Stimulated activated CD4-positive, alpha-beta T cell treated with anti-CD3 and anti-CD28 coated beads, TNF-alpha, amount 100 ng/mL, for 1 hour (primary cell): ENCODE results near the gene SOCS1.

ENCODE experiments used
- DNase-seq, 3 donors: peaks; one replicate each; pipeline ENCODE4 v3.0.0-alpha.2; 2020; ENCODE audit warnings: low read depth in 3 of 3, low spot score in 1 of 3

Gene SOCS1

GRCh38 chr16:11263737-11264136 is 7.7 kb upstream of the SOCS1 start:
- DNase-seq: peak in 1 of 3 donors; percentile 22

GRCh38 chr16:11262915-11263314 is 6.9 kb upstream of the SOCS1 start:
- DNase-seq: no peak

- no peak for DNase-seq
Observed at GRCh38 chr16:11260596-11260966, 4.6 kb upstream of the SOCS1 start.

- DNase-seq: no peak
Observed at GRCh38 chr16:11259655-11260595, 3.9 kb upstream of the SOCS1 start.

GRCh38 chr16:11258553-11259492 is 2.8 kb upstream of the SOCS1 start:
- DNase-seq: no peak

GRCh38 chr16:11257131-11257938 is 1.3 kb upstream of the SOCS1 start:
- no peak for DNase-seq

GRCh38 chr16:11256661-11257130 is 692 bp upstream of the SOCS1 start:
- no peak for DNase-seq

GRCh38 chr16:11254913-11255736 is 879 bp downstream of the SOCS1 start:
- peak in 1 of 3 donors; percentile 46 for DNase-seq

- DNase-seq: no peak
Observed at GRCh38 chr16:11253995-11254912, 1.8 kb downstream of the SOCS1 start.

- DNase-seq: no peak
Observed at GRCh38 chr16:11253009-11253994, 2.7 kb downstream of the SOCS1 start.

GRCh38 chr16:11252482-11252931 is 3.5 kb downstream of the SOCS1 start:
- no peak for DNase-seq

GRCh38 chr16:11251525-11252481 is 4.2 kb downstream of the SOCS1 start:
- DNase-seq: peak; percentile 60 to 66 (median 65)

- no peak for DNase-seq
Observed at GRCh38 chr16:11250786-11251524, 5.0 kb downstream of the SOCS1 start.

- DNase-seq: no peak
Observed at GRCh38 chr16:11250091-11250785, 5.8 kb downstream of the SOCS1 start.
